ENCODE data around the gene ST6GALNAC6. TPM values are rescaled to one million over a fixed set of nuclear protein-coding genes. Genes with fewer than 3 reads are reported as not detected.

ST6GALNAC6 gene
- total RNA-seq, 4 donors from 2014 or later: 37.7 to 133 (median 111) TPM

DNA sequence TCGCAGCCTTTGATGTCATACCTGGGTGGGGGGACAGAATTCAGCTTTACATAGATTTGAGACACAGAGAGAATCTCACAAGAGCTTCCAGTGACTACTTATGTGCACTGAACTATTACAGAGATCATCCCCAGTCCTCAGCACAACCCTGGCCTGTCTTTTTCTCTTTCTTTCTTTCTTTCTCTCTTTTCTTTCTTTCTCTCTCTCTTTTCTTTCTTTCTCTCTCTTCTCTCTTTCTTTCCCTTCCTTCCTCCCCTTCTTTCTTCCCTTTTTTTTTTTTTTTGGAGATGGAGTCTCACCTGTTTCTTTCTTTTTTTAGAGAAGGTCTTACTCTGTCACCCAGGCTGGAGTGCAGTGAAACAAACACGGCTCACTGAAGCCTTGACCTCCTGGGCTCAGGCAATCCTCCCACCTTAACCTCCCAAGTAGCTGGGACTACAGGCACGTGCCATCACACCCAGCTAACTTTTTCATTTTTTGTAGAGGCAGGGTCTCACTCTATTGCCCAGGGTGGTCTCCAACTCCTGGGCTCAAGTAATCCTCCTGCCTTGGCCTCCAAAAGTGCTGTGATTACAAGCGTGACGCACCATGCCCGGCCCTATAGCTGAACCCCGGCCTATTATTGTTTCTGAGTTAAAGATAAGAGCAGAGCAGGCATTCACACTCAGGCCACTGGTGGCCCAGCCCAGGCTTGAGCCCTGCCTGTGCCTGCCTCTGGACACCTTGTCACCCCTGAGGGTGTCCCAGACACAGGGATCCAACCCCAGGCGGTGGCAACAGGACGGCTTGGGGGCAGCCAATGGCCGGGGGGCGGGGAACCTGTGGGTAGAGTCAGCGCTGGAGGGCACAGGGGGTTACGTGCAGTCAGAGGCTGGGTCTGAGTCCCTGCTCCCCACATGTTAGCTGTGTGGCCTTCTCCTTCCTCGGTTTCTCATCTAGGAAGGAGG is 26.8 kb upstream of the ST6GALNAC6 start:
- Histone ChIP-seq H3K36me3 (no peaks in the 10 kb centered on the region), H3K9me3 (no peaks in the 10 kb centered on the region), H3K4me1 (peaks cover 0 to 14% of the 10 kb centered on the region in 2 donors), H3K4me3 (no peak overlapping the region), H3K27ac (no peak overlapping the region), H3K27me3 (peaks cover 12 to 14% of the 10 kb centered on the region in 2 donors)
- intact Hi-C loops (cut with DNase I; ENCODE audit: low total_unique reads): loop anchor here (10.0 kb wide), 1 partner anchor 421 kb away; no protein-coding TSS in a partner anchor
- TF ChIP-seq POLR2A (IDR thresholded peaks at IDR 0.05): no peak
- TF ChIP-seq, protein P1, sequence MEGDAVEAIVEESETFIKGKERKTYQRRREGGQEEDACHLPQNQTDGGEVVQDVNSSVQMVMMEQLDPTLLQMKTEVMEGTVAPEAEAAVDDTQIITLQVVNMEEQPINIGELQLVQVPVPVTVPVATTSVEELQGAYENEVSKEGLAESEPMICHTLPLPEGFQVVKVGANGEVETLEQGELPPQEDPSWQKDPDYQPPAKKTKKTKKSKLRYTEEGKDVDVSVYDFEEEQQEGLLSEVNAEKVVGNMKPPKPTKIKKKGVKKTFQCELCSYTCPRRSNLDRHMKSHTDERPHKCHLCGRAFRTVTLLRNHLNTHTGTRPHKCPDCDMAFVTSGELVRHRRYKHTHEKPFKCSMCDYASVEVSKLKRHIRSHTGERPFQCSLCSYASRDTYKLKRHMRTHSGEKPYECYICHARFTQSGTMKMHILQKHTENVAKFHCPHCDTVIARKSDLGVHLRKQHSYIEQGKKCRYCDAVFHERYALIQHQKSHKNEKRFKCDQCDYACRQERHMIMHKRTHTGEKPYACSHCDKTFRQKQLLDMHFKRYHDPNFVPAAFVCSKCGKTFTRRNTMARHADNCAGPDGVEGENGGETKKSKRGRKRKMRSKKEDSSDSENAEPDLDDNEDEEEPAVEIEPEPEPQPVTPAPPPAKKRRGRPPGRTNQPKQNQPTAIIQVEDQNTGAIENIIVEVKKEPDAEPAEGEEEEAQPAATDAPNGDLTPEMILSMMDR (IDR thresholded peaks at IDR 0.05): no peak
- no peak for DNase-seq

DNA sequence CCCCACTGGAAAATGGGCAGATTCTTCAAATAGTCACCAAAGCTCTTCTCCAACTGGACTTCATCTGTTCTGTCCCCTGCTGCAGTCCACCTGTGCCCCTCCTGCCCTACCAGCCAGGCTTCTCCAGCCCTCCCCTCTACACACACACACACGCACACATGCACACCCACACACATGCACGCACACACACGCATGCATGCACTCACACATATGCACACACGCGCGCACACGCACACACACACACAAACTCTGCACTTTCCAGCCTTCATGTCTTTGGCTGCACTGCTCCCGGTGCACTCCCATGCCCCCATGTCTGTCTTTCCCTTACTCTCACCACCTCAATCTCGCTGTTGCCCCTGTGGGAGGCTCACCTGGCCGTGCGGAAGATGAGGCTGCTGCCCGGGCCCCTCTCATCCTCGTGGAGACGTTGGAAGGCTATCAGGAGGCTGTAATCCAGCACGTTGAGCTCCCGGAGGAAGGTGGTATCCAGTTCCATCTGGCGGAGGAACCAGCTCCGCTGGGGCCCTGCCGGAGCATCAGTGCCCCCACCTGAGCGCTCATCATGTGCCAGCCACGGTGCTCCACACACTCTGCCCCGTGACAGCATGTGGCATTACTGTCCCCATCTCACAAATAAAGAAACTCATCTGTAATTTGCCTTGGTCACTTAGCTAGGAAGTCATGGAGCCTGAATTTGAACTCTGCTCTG is 25.5 kb upstream of the ST6GALNAC6 start:
- TF ChIP-seq, protein P1 (IDR thresholded peaks at IDR 0.05): no peak
- TF ChIP-seq POLR2A (IDR thresholded peaks at IDR 0.05): no peak

DNA sequence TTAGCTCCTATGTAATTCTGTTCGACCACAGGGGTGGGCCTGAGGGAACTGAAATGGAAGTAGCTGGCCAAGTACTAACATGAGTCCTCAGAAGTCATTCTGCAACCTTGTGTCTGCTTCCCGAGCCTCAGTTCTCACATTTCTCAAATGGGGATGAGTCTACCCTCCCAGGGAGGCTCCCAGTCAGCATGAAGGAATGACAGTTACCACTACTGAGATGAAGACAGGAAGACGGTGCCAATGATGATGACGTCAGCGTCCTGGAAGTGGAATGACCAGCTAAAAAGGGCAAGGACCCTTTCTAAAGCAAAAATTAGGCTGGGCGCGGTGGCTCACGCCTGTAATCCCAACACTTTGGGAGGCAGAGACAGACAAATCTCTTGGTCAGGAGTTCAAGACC is 24.4 kb upstream of the ST6GALNAC6 start:
- Histone ChIP-seq H3K4me1 (peaks cover 0 to 14% of the 10 kb centered on the region in 2 donors), H3K4me3 (no peak overlapping the region), H3K27ac (no peak overlapping the region), H3K27me3 (peaks cover 12 to 14% of the 10 kb centered on the region in 2 donors), H3K36me3 (no peaks in the 10 kb centered on the region), H3K9me3 (no peaks in the 10 kb centered on the region)
- intact Hi-C loops (cut with DNase I; ENCODE audit: low total_unique reads): loop anchor here (5.0 to 10.0 kb wide), 2 partner anchors 326 to 419 kb away; no protein-coding TSS in a partner anchor
- no peak for TF ChIP-seq POLR2A (IDR thresholded peaks at IDR 0.05)
- TF ChIP-seq, protein P1 (IDR thresholded peaks at IDR 0.05): no peak
- no peak for DNase-seq

More for the DNA sequence above, 25.5 kb upstream of the ST6GALNAC6 start:
- Histone ChIP-seq H3K27me3 (peaks cover 12 to 14% of the 10 kb centered on the region in 2 donors), H3K4me1 (peaks cover 0 to 14% of the 10 kb centered on the region in 2 donors), H3K4me3 (no peak overlapping the region), H3K9me3 (no peaks in the 10 kb centered on the region), H3K27ac (no peak overlapping the region), H3K36me3 (no peaks in the 10 kb centered on the region)
- intact Hi-C loops (cut with DNase I; ENCODE audit: low total_unique reads): loop anchor here (5.0 to 10.0 kb wide), 2 partner anchors 328 to 420 kb away; no protein-coding TSS in a partner anchor
- DNase-seq: no peak

DNA sequence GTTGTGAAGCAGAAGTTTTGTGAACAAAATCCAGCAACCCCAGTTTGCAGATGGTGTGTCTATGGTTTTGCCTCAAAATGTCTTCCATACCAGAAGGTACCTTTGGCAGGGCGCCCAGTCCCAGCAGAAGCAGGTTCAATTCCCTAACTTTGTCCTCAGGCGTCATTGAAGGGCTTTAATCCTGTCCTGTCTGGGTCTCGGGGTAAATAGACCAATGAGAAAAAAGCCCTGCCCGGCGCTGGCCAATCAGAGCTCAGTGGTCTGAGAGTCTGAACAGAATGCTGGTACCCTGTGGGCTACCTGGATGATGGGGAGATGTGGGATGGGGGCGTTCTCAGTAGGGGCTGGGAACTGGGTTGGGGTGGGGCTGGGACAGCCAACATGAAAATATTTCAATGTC is 23.6 kb upstream of the ST6GALNAC6 start:
- no peak for DNase-seq
- Histone ChIP-seq H3K4me1 (peaks cover 0 to 14% of the 10 kb centered on the region in 2 donors), H3K4me3 (no peak overlapping the region), H3K36me3 (no peaks in the 10 kb centered on the region), H3K27ac (no peak overlapping the region), H3K9me3 (no peaks in the 10 kb centered on the region), H3K27me3 (peaks cover 12 to 14% of the 10 kb centered on the region in 2 donors)
- TF ChIP-seq POLR2A (IDR thresholded peaks at IDR 0.05): no peak
- TF ChIP-seq, protein P1 (IDR thresholded peaks at IDR 0.05): no peak
- intact Hi-C loops (cut with DNase I; ENCODE audit: low total_unique reads): loop anchor here (5.0 to 10.0 kb wide), 2 partner anchors 326 to 418 kb away; no protein-coding TSS in a partner anchor
